Stimulated activated effector memory CD8-positive, alpha-beta T cell treated with anti-CD3 and anti-CD28 coated beads, Interleukin-12 subunit alpha, Interleukin-12 subunit beta, amount 100 ng/mL, for 72 hours (primary cell): ENCODE data around the gene SHISA9.

Experiments
- ATAC-seq: fragments of 150-1000 bp; cut with Tn5 transposase; 2 replicates; pipeline ENCODE4 v1.10.0; 2021
- DNase-seq, 2 donors: peaks; one replicate each; pipeline ENCODE4 v3.0.0; 2021 to 2022; ENCODE audit warnings: low spot score in 2 of 2
- H3K27ac Mint-ChIP-seq: one replicate; pipeline ENCODE4 v1.8.0; 2022; ENCODE audit warnings: mild to moderate bottlenecking, mixed read lengths
- H3K36me3 Mint-ChIP-seq: one replicate; pipeline ENCODE4 v1.8.0; 2022; ENCODE audit warnings: mild to moderate bottlenecking, mixed read lengths
- H3K4me1 Mint-ChIP-seq: one replicate; pipeline ENCODE4 v1.8.0; 2022; ENCODE audit warnings: mixed read lengths
- H3K4me3 Mint-ChIP-seq: one replicate; pipeline ENCODE4 v1.8.0; 2022; ENCODE audit warnings: mild to moderate bottlenecking, mixed read lengths
- H3K9me3 Mint-ChIP-seq: one replicate; pipeline ENCODE4 v1.8.0; 2022; ENCODE audit warnings: mixed read lengths

The SHISA9 gene

DNA sequence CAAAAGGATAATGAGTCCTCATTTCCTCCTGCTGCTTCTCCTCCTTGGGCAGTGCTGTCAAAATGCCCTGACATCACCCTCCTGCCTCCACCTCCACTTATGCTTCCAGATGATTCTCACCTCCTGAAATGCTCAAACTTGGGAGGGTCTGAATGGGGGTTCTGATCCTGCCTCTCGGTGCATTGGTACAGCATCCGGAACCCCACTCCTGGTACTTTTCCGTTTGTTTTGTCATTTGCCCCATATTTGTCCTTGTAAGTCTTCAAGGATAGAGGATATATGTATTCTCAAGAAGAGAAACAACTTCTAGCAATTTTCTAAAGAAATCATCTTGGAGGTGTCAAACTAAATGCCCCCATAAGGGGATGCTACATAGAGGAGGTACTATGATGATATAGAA is 148.3 kb downstream of the SHISA9 start:
- Mint-ChIP-seq H3K9me3 (peaks cover 4% of the 10 kb centered on the region), H3K27ac (no peak overlapping the region), H3K36me3 (no peaks in the 10 kb centered on the region), H3K4me1 (no peaks in the 10 kb centered on the region), H3K4me3 (no peak overlapping the region)
- DNase-seq (no peak), ATAC-seq (no peak)

DNA sequence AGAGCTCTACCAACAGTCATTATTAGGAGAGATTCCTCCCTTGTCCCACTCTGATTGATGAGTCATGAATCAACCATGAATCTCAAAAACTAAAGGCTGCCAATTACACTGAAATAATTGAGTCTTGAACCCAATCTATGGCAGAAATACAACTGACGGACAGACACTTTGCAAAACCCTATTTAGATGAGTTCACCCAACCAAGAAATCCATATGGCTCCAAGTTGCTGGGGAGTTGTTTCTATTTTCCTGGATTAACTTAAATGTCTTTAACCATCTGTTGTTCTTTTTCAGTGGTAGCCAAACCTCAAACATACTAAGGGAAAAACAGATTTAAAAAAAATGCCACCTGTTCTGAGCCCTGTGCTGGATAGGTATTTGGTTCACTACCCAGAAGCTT is 151.0 kb downstream of the SHISA9 start:
- no peaks in the 10 kb centered on the region for H3K36me3 Mint-ChIP-seq
- DNase-seq, result no peak
- no peak for ATAC-seq
- no peaks in the 10 kb centered on the region for H3K4me1 Mint-ChIP-seq
- H3K9me3 Mint-ChIP-seq, result peaks cover 9% of the 10 kb centered on the region
- H3K4me3 Mint-ChIP-seq, result no peak overlapping the region
- no peak overlapping the region for H3K27ac Mint-ChIP-seq

DNA sequence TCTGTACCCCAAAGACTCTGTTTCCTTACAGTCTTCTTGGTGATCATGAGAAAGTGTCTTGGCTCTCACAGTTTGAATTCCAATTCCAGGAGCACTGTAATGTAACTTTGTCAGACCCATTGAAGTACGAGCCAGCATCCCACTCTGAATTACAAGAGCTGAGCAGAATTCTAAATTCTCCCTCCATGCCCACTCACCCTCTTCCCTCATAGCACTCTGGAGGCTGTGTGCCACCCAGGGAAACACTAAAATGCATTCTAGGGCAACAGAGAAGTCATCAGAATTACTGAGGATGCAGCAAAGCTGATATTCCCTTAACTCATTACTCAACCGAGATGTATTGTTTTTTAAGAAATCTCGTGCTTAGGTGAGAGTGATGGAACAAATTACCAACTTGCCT is 154.1 kb downstream of the SHISA9 start:
- DNase-seq, result no peak
- ATAC-seq, result no peak
- Mint-ChIP-seq H3K4me1 (no peaks in the 10 kb centered on the region), H3K36me3 (no peaks in the 10 kb centered on the region), H3K4me3 (no peak overlapping the region), H3K27ac (no peak overlapping the region), H3K9me3 (peaks cover 9% of the 10 kb centered on the region)

DNA sequence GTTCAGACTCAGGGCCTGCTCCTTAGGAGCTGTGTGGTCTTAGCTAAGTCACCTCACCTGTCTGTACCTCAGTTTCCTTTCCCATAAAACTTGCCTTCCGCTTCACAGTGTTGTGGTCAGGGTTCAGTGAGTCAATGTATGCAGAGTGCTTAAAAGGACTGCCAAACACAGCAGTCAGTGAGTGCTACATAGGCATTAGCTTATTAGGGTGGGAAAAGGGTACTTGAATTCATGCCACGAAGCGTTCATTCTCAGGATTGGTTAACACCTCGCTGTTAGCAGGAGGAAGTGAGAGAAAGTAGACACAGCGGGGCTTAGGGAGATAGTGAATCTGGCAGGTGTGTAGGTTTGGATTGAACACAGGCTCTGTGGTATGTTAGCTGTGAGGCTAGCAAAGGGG is 155.2 kb downstream of the SHISA9 start:
- no peak overlapping the region for H3K4me3 Mint-ChIP-seq
- H3K4me1 Mint-ChIP-seq, result no peaks in the 10 kb centered on the region
- no peaks in the 10 kb centered on the region for H3K36me3 Mint-ChIP-seq
- DNase-seq, result no peak
- no peak for ATAC-seq
- H3K27ac Mint-ChIP-seq, result no peak overlapping the region
- peaks cover 8% of the 10 kb centered on the region for H3K9me3 Mint-ChIP-seq

DNA sequence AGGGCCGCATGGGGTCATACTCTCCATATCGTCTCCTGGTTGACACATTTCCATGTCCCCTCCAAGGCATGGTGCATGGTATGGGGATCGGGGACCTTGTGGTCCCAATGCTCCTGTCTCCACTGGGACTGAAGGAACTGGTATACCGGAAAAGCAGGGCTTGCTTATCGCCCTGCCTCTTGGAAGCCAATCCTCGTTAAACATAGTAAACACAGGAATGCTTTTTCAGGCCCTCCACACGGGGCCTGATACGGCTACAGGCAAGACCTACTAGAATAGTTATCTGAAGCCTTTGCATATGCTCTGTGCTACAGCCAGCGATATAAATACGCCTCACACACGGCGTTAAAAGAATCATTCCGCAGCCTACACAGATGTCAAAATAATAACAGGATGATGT is 159.5 kb downstream of the SHISA9 start:
- no peak overlapping the region for H3K27ac Mint-ChIP-seq
- ATAC-seq, result no peak
- no peaks in the 10 kb centered on the region for H3K4me1 Mint-ChIP-seq
- no peaks in the 10 kb centered on the region for H3K36me3 Mint-ChIP-seq
- H3K9me3 Mint-ChIP-seq, result peaks cover 6% of the 10 kb centered on the region
- H3K4me3 Mint-ChIP-seq, result no peak overlapping the region
- no peak for DNase-seq

DNA sequence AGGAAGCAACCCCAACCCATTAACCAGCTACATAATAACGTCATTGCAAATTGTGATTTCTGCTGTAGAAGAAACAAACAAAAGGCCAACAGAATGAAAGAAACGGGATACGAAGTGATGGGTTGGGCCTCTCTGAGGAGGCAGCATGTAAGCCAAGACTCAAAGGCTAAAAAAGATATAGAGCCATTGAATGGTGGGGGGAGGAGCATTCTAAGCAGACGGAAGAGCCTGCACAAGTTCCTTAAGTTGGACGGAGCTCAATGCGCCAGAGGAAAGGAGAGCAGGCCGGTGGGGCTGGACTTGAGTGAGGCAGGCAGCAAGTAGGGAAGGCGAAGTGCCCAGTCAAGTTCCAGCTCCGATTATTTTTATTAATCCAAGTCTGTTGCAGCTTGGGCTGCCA is 160.3 kb downstream of the SHISA9 start:
- Mint-ChIP-seq H3K4me3 (no peak overlapping the region), H3K27ac (no peak overlapping the region), H3K9me3 (peaks cover 6% of the 10 kb centered on the region), H3K36me3 (no peaks in the 10 kb centered on the region), H3K4me1 (no peaks in the 10 kb centered on the region)
- no peak for ATAC-seq
- no peak for DNase-seq

DNA sequence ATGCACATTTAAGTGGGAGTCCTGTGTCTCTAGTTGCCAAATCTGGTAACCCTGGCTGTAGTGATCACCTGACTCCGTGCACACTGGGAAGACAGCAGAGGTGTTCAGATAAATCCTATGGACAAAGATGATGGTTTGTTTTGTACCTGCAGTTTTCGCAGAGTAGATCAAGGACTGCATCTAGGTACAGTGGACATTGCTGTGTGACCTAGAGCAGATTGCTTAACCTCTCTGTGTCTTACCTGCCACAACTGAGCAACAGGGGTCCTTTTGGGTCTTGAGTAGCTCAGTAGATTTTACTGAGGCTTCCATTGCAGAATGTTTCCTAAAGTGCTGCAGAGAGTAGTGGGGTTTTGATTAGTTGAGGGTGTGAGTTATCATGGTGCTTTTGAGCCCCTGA is 160.8 kb downstream of the SHISA9 start:
- peaks cover 6% of the 10 kb centered on the region for H3K9me3 Mint-ChIP-seq
- ATAC-seq (no peak), DNase-seq (no peak)
- H3K27ac Mint-ChIP-seq, result no peak overlapping the region
- H3K4me1 Mint-ChIP-seq, result no peaks in the 10 kb centered on the region
- no peak overlapping the region for H3K4me3 Mint-ChIP-seq
- no peaks in the 10 kb centered on the region for H3K36me3 Mint-ChIP-seq

DNA sequence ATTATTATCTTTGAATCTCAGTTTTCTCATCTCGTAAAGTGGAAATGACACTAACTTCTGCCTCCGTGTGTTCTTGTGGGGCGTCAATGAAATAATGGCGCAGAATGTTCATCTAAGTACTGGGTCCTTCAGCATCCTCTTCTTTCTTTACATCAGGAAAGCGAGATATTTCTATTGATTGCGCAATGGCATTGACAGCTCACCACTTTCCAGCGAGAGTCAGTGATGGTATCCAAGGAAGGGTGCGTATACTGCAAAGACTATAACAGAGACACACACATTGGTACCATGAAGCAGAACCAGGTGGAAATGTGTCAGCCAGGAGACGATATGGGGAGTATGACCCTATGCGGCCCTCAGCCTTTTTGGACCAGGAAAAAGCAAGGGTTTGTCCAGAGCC is 162.1 kb downstream of the SHISA9 start:
- DNase-seq (no peak), ATAC-seq (no peak)
- no peak overlapping the region for H3K27ac Mint-ChIP-seq
- no peaks in the 10 kb centered on the region for H3K36me3 Mint-ChIP-seq
- H3K4me3 Mint-ChIP-seq, result no peak overlapping the region
- no peaks in the 10 kb centered on the region for H3K4me1 Mint-ChIP-seq
- H3K9me3 Mint-ChIP-seq, result peaks cover 9% of the 10 kb centered on the region

DNA sequence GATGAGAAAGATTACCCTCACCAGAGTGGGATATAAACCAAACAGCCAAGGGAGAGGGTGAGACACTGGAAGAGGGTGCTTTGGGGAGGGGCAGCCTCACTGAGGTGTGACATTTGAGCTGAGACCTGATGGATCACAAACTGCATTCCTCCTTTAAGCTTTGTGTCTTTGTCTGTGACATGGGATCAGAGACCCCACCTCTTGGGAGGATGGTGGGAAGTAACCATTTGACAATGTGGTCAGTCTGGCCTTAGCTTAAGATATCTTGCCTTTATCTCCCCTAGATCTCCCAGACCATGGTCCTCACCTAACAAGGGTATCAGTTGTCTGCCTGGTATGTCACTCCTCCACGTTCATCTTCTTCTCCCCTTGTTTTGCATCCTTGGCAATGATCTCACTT is 163.4 kb downstream of the SHISA9 start:
- ATAC-seq, result no peak
- no peak for DNase-seq
- H3K4me3 Mint-ChIP-seq, result no peak overlapping the region
- no peaks in the 10 kb centered on the region for H3K4me1 Mint-ChIP-seq
- H3K36me3 Mint-ChIP-seq, result no peaks in the 10 kb centered on the region
- H3K9me3 Mint-ChIP-seq, result peaks cover 9% of the 10 kb centered on the region
- H3K27ac Mint-ChIP-seq, result no peak overlapping the region

DNA sequence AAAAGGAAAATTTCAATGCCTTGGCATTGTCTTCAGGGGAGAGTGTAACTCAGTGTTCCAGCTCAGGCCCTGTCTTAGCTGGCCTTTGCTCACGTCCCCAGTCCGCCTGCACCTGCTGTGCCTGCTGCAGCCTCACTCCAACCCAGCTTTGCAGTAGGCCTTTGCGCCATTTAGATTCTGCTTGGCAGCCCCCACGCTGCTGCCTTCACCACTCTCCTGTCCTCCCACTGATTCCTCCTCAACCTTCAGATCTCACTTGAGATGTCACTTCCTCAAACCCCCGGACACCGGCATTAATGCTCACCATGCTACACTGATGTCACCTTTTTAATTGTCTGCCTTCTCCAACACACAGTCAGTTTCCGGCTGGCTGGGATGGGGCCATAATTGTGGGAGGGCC is 166.2 kb downstream of the SHISA9 start:
- peaks cover 13% of the 10 kb centered on the region for H3K9me3 Mint-ChIP-seq
- H3K36me3 Mint-ChIP-seq, result no peaks in the 10 kb centered on the region
- no peak for ATAC-seq
- H3K4me1 Mint-ChIP-seq, result no peaks in the 10 kb centered on the region
- no peak for DNase-seq
- no peak overlapping the region for H3K4me3 Mint-ChIP-seq
- no peak overlapping the region for H3K27ac Mint-ChIP-seq

DNA sequence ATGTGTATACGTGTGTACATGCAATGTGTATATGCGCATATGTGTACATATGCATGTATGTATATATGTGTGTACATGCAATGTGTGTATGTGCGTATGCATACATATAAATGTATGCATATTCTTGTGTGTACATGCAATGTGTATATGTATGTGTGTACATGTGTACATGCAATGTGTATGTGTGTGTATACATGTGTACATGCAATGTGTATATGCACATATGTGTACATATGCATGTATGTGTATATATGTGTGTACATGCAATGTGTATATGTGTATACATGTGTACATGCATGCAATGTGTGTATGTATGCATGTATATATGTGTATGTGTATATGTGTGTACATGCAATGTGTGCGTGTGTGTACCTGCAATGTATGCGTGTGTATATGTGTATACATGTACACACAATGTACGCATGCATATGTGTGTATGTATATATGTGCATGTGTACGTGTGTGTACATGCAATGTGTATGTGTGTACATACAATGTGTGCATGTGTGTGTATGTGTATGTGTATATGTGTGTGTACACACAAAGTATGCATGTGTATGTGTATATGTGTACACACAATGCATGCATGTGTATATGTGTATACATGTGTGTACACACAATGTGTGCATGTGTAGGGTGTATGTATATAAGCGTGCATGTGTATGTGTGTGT is 167.7 kb downstream of the SHISA9 start:
- H3K27ac Mint-ChIP-seq, result no peak overlapping the region
- peaks cover 13% of the 10 kb centered on the region for H3K9me3 Mint-ChIP-seq
- DNase-seq (no peak), ATAC-seq (no peak)
- no peaks in the 10 kb centered on the region for H3K36me3 Mint-ChIP-seq
- H3K4me3 Mint-ChIP-seq, result no peak overlapping the region
- H3K4me1 Mint-ChIP-seq, result no peaks in the 10 kb centered on the region

DNA sequence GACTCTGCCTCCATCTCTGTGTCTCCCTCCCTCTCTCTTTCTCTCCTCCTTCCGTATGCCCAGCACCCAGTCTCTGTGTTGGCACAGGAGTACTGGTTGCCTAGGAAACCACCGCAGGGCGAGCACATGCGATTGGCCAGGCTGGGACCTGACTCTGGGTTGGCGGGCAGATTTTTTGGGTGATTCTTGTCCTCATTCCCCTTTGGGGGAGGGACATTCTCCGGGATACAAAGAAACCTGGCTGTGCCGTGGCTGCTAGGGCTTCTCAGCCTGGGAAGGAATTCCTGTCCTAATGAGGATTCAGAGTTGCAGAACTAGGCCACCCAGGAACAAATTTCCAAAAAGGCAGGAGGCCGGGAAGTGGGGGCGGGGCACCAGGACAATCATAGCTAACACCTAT is 168.9 kb downstream of the SHISA9 start:
- H3K36me3 Mint-ChIP-seq, result no peaks in the 10 kb centered on the region
- no peak overlapping the region for H3K4me3 Mint-ChIP-seq
- H3K4me1 Mint-ChIP-seq, result no peaks in the 10 kb centered on the region
- no peak for DNase-seq
- ATAC-seq, result no peak
- peaks cover 14% of the 10 kb centered on the region for H3K9me3 Mint-ChIP-seq
- no peak overlapping the region for H3K27ac Mint-ChIP-seq

DNA sequence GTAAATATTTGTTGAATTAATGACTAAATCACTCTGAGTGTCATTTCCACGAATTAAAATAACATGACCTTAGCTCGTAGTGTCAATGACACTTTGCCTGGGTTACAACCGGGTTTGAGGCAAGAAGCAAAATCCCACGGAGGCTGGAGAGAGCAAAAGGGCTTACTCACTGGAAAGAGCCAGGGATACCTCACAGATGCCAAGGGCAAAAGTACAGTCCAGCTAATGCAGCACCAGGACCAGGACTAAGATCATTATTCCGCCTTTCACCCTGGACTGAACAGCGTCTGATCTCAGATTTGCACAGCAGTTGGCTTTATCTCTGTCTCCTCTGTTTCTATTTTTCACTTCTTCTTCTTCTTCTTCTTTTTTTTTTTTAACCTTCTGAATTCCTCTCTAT is 175.5 kb downstream of the SHISA9 start:
- H3K4me1 Mint-ChIP-seq, result no peaks in the 10 kb centered on the region
- H3K36me3 Mint-ChIP-seq, result no peaks in the 10 kb centered on the region
- ATAC-seq (no peak), DNase-seq (no peak)
- no peak overlapping the region for H3K27ac Mint-ChIP-seq
- peaks cover 7% of the 10 kb centered on the region for H3K9me3 Mint-ChIP-seq
- no peak overlapping the region for H3K4me3 Mint-ChIP-seq

DNA sequence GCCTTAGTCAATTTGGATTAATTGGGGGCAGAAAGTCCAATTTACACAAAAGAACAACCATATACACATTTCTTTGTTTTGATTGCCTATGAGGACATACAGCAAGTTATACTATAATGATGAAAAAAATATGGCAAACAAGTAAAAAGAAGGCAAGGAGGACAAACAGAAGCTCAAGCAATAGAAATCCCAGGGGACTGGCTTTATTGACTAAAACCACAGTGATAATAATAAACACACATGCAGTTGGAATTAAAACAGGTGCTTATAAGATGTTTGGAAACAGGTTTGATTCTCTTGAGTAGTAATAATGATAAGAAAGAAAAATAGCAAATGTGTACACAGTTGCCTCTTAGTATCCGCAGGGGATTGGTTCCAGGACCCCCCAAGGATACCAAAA is 176.4 kb downstream of the SHISA9 start:
- no peaks in the 10 kb centered on the region for H3K4me1 Mint-ChIP-seq
- no peaks in the 10 kb centered on the region for H3K36me3 Mint-ChIP-seq
- H3K4me3 Mint-ChIP-seq, result no peak overlapping the region
- ATAC-seq (no peak), DNase-seq (no peak)
- H3K9me3 Mint-ChIP-seq, result peaks cover 7% of the 10 kb centered on the region
- H3K27ac Mint-ChIP-seq, result no peak overlapping the region

DNA sequence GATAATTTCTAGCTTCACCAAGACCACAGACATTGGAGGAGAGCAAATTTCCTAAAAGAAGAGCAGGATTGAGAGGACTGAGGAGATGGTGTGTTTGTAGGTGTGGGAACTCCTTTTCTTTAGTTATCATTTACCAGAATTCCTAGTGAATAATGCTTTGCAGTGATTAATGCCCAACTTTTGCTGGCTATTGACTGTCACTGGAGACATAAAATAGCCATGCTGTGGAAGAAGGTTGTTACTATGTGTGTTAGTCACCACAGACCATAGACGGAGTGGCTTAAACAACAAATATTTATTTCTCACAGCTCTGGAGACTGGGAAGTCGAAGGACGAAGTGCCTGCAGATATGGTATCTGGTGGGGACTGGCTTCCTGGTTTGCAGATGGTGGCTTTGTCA is 179.1 kb downstream of the SHISA9 start:
- H3K4me3 Mint-ChIP-seq, result no peak overlapping the region
- H3K36me3 Mint-ChIP-seq, result no peaks in the 10 kb centered on the region
- no peak overlapping the region for H3K27ac Mint-ChIP-seq
- ATAC-seq (no peak), DNase-seq (no peak)
- H3K9me3 Mint-ChIP-seq, result peaks cover 9% of the 10 kb centered on the region
- no peaks in the 10 kb centered on the region for H3K4me1 Mint-ChIP-seq

DNA sequence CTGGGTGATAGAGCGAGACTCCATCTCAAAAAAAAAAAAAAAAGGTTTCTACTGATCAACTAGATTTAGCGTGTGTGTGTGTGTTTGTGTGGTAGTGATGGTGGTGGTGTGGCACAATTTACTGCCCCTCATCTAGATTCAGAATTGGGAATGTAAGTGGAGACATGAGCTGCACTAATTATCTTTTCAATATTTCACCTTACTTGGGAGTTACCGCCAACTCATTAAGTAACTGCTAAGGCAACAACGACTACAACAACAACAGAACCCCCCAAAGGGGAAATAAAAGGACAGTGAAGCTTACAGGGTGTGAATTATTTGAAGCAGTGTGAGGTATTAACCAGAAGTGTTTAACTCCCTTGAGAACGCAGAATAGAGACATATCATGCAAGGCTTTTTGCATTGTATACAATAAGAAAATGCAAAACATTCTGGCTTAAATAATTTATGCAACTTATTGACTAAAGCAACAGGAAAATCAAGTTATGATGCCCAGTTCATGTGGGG is 180.5 kb downstream of the SHISA9 start:
- H3K9me3 Mint-ChIP-seq, result peaks cover 9% of the 10 kb centered on the region
- ATAC-seq, result no peak
- no peaks in the 10 kb centered on the region for H3K4me1 Mint-ChIP-seq
- H3K27ac Mint-ChIP-seq, result no peak overlapping the region
- H3K4me3 Mint-ChIP-seq, result no peak overlapping the region
- DNase-seq, result no peak
- no peaks in the 10 kb centered on the region for H3K36me3 Mint-ChIP-seq

DNA sequence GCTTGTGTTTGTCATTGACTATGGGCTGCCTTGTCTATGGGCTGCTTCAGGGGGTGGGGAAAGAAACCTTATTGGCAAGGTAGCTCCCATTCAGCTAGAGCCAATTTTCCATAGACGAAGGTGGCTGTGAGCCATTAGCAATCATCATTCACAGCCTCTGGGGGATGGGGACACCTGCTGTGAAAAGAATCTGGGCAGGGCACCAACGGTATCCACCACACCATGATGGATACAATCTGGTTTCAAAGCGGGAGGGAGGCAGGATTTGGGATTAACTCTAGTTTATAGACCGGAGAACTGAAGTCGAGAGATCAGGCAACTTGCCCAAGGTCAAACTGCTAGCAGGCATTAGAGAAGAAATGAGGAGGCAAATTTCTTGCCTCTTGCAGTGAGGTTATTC is 182.3 kb downstream of the SHISA9 start:
- Mint-ChIP-seq H3K4me1 (no peaks in the 10 kb centered on the region), H3K36me3 (no peaks in the 10 kb centered on the region), H3K4me3 (no peak overlapping the region), H3K27ac (no peak overlapping the region), H3K9me3 (peaks cover 7% of the 10 kb centered on the region)
- no peak for DNase-seq
- no peak for ATAC-seq
